HCT116 (cell line): ENCODE results near the gene SMG5. TPM values are rescaled to one million over a fixed set of nuclear protein-coding genes. Genes with fewer than 3 reads are reported as not detected.
A peak's percentile ranks its signal among the peaks of the same experiment; 100 is the strongest.

Experiments
- ATAC-seq: fragments of 200-7000 bp; cut with Tn5 transposase; 2 replicates; pipeline ENCODE4 v1.9.1; 2020; ENCODE audit warnings: mild to moderate bottlenecking, moderate library complexity
- Bru-seq: library from RNA; stranded (reverse); fragments of 400-500 nt; gene quantifications from one replicate; lab custom pipeline; 2021; lab: Mats Ljungman, UMichigan
- BruChase-seq, 2 experiments: library from RNA; stranded (reverse); fragments of 400-500 nt; gene quantifications; one replicate each; lab custom pipeline; 2021; lab: Mats Ljungman, UMichigan
- BruUV-seq: library from RNA; stranded (reverse); fragments of 400-500 nt; replicated peaks from 2 replicates; lab custom pipeline; 2021; lab: Mats Ljungman, UMichigan
- CTCF ChIA-PET: fragments of 300-600 bp; sonication (Branson Sonifier 250); formaldehyde crosslinking; loops from one replicate; lab custom pipeline; 2021; ENCODE audit warnings: antibody characterized with exemption; lab: Charles Lee
- POLR2A ChIA-PET: fragments of 300-600, 350-600 bp; sonication (Branson Sonifier 250); formaldehyde crosslinking; loops from one replicate; lab custom pipeline; 2021; ENCODE audit warnings: antibody characterized with exemption; lab: Charles Lee
- RAD21 ChIA-PET, 2 experiments: fragments of 300-600 bp; sonication (Branson Sonifier 250); formaldehyde crosslinking; loops; one replicate each; lab custom pipeline; 2023; ENCODE audit warnings: low total read pairs in 2 of 2; ENCODE audit not compliant: uncharacterized antibody in 2 of 2, unreplicated experiment in 2 of 2, low non-redundant PET in 1 of 2; lab: Charles Lee
- DNase-seq: peaks from one replicate; pipeline ENCODE4 v3.0.0-alpha.2; 2010; ENCODE audit warnings: low read depth, low spot score
- H2AFZ ChIP-seq: fragments of 200-600 bp; shearing (Covaris generic), sonication (generic); 2 replicates; pipeline ENCODE4 v1.6.1; 2017; ENCODE audit warnings: low read depth, mixed run types, mixed read lengths, antibody characterized with exemption, low read length; ENCODE audit not compliant: poor library complexity, severe bottlenecking
- H3K27ac ChIP-seq: 2 replicates; pipeline ENCODE4 v1.5.1; 2012; ENCODE audit warnings: low read depth, low read length
- H3K27me3 ChIP-seq: fragments of 200-600 bp; sonication (generic); 2 replicates; pipeline ENCODE4 v1.6.1; 2016; ENCODE audit warnings: mixed run types, low read length, mixed read lengths; ENCODE audit not compliant: insufficient read depth
- H3K36me3 ChIP-seq, 2 experiments: fragments of 200-500 bp in 1 of 2; fragments of 200-600 bp in 1 of 2; sonication (Bioruptor generic) in 1 of 2; sonication (generic) in 1 of 2; 2 replicates each; pipeline versions ENCODE4 v1.5.1 to v1.6.1; 2014 to 2016; ENCODE audit warnings: low read length in 2 of 2, inconsistent platforms in 1 of 2, mixed read lengths in 1 of 2, mixed run types in 1 of 2; ENCODE audit not compliant: insufficient read depth in 2 of 2, control insufficient read depth in 1 of 2
- H3K4me1 ChIP-seq, 2 experiments: fragments of 200-600 bp in 1 of 2; sonication (generic) in 1 of 2; 2 replicates each; pipeline versions ENCODE4 v1.5.1 to v1.6.1; 2012 to 2017; ENCODE audit warnings: low read length in 2 of 2, inconsistent platforms in 1 of 2, mild to moderate bottlenecking in 1 of 2, mixed read lengths in 1 of 2, mixed run types in 1 of 2, moderate library complexity in 1 of 2; ENCODE audit not compliant: insufficient read depth in 2 of 2, control insufficient read depth in 1 of 2
- H3K4me2 ChIP-seq: fragments of 200-600 bp; sonication (generic); 2 replicates; pipeline ENCODE4 v1.6.1; 2017; ENCODE audit warnings: mixed run types, low read length, mixed read lengths
- H3K4me3 ChIP-seq, 2 experiments: fragments of 200-600 bp in 1 of 2; sonication (generic) in 1 of 2; replicated peaks in 1 of 2; 2 replicates each; pipeline ENCODE4 v1.5.1; 2011 to 2016; ENCODE audit warnings: low read length in 2 of 2, control low read depth in 1 of 2, low read depth in 1 of 2, mild to moderate bottlenecking in 1 of 2, mixed read lengths in 1 of 2, mixed run types in 1 of 2
- H3K79me2 ChIP-seq: fragments of 200-600 bp; sonication (generic); 2 replicates; pipeline ENCODE4 v1.6.1; 2017; ENCODE audit warnings: mild to moderate bottlenecking, mixed run types, low read length, moderate library complexity, mixed read lengths; ENCODE audit not compliant: insufficient read depth
- H3K9ac ChIP-seq: fragments of 200-600 bp; sonication (generic); 2 replicates; pipeline ENCODE4 v1.6.1; 2016; ENCODE audit warnings: low read length, mixed read lengths
- H3K9me2 ChIP-seq: fragments of 200-600 bp; sonication (generic), shearing (Covaris generic); 2 replicates; pipeline ENCODE4 v1.6.1; 2017; ENCODE audit warnings: mixed run types, mild to moderate bottlenecking, moderate library complexity; ENCODE audit not compliant: insufficient read depth
- H3K9me3 ChIP-seq, 2 experiments: fragments of 200-500 bp in 1 of 2; fragments of 200-600 bp in 1 of 2; sonication (Bioruptor generic) in 1 of 2; sonication (generic) in 1 of 2; 2 replicates each; pipeline ENCODE4 v1.6.1; 2014 to 2017; ENCODE audit warnings: low read length in 2 of 2, mixed read lengths in 2 of 2, inconsistent platforms in 1 of 2, low read depth in 1 of 2, mild to moderate bottlenecking in 1 of 2, mixed run types in 1 of 2, moderate library complexity in 1 of 2; ENCODE audit not compliant: control insufficient read depth in 1 of 2, insufficient read depth in 1 of 2
- H4K20me1 ChIP-seq: fragments of 200-600 bp; sonication (generic), shearing (Covaris generic); 2 replicates; pipeline ENCODE4 v1.6.1; 2017; ENCODE audit warnings: mixed run types, mild to moderate bottlenecking, moderate library complexity; ENCODE audit not compliant: insufficient read depth
- CEBPB ChIP-seq: IDR thresholded peaks from 2 replicates; pipeline ENCODE4 v1.6.1; 2012; ENCODE audit warnings: low read depth
- EGR1 ChIP-seq: IDR thresholded peaks from 2 replicates; pipeline ENCODE4 v1.6.1; 2012; ENCODE audit warnings: low read depth
- EZH2phosphoT487 ChIP-seq: fragments of 200-600 bp; IDR thresholded peaks from 2 replicates; pipeline ENCODE4 v1.6.1; 2018; ENCODE audit warnings: antibody characterized with exemption, borderline replicate concordance
- JUND ChIP-seq: IDR thresholded peaks from 2 replicates; pipeline ENCODE4 v1.6.1; 2012
- RAD21 ChIP-seq: IDR thresholded peaks from 2 replicates; pipeline ENCODE4 v1.6.1; 2012; ENCODE audit warnings: low read depth, mild to moderate bottlenecking
- SIN3A ChIP-seq: IDR thresholded peaks from 2 replicates; pipeline ENCODE4 v1.6.1; 2012; ENCODE audit warnings: low read depth
- SP1 ChIP-seq: IDR thresholded peaks from 2 replicates; pipeline ENCODE4 v1.6.1; 2012; ENCODE audit warnings: low read depth
- SRF ChIP-seq: IDR thresholded peaks from 2 replicates; pipeline ENCODE4 v1.6.1; 2012; ENCODE audit warnings: low read depth
- TCF7L2 ChIP-seq: IDR thresholded peaks from 2 replicates; pipeline ENCODE4 v1.7.0; 2011; ENCODE audit warnings: borderline replicate concordance, inconsistent platforms; ENCODE audit not compliant: insufficient read depth, insufficient read length; ENCODE audit errors: extremely low read depth
- YY1 ChIP-seq: IDR thresholded peaks from 2 replicates; pipeline ENCODE4 v1.6.1; 2011; ENCODE audit warnings: low read length, low read depth, moderate library complexity, mild to moderate bottlenecking; ENCODE audit not compliant: insufficient replicate concordance; ENCODE audit errors: extremely low read depth
- ZBTB33 ChIP-seq: IDR thresholded peaks from 2 replicates; pipeline ENCODE4 v1.6.1; 2011; ENCODE audit warnings: mild to moderate bottlenecking, low read length, moderate library complexity; ENCODE audit not compliant: insufficient replicate concordance; ENCODE audit errors: extremely low read depth
- ZFX ChIP-seq: fragments of 450-650 bp; IDR thresholded peaks from 2 replicates; pipeline ENCODE4 v1.6.1; 2017
- intact Hi-C: fragments of 100-400 bp; cut with micrococcal nuclease; formaldehyde crosslinking; loops from 2 replicates; pipeline ENCODE4 v1.10.0; 2022
- long read RNA-seq: library from polyadenylated mRNA; unstranded; transcript quantifications from one replicate; pipeline ENCODE4 v2.0.0, GENCODE V29; 2021; ENCODE audit not compliant: unreplicated experiment
- polyA plus RNA-seq: library from polyadenylated mRNA; unstranded; fragments of >200 nt; gene quantifications from 2 replicates; pipeline ENCODE4 v1.2.1, GENCODE V29; 2012; ENCODE audit warnings: missing spikeins
- total RNA-seq: library from RNA; stranded (reverse); gene quantifications from one replicate; pipeline ENCODE4 v1.2.1, GENCODE V29; 2021; ENCODE audit not compliant: unreplicated experiment
- TF ChIP-seq, protein P1 (sequence below): IDR thresholded peaks from 2 replicates; pipeline ENCODE4 v1.6.1; 2012
- TF ChIP-seq, protein P2 (sequence below): IDR thresholded peaks from 2 replicates; pipeline ENCODE4 v1.6.1; 2012; ENCODE audit warnings: low read depth
- TF ChIP-seq, protein P3 (sequence below): IDR thresholded peaks from 2 replicates; pipeline ENCODE4 v1.6.1; 2012

SMG5 gene
- total RNA-seq (75.2 TPM), Bru-seq, nascent RNA (percentile 86 among the genes with signal in this experiment), BruChase-seq, experiment 1, labeled RNA remaining after a 6-hour chase (percentile 90 among the genes with signal in this experiment), BruChase-seq, experiment 2, labeled RNA remaining after a 2-hour chase (percentile 88 among the genes with signal in this experiment)
- 46.7 and 50.1 TPM in 2 replicates for polyA plus RNA-seq
- long read RNA-seq, full-length matches to known transcripts: 21 of 89 reads
- long read RNA-seq, partial matches to known transcripts: 53 of 89 reads
- long read RNA-seq, other reads (novel, unspliced or antisense): 15 of 89 reads

DNA sequence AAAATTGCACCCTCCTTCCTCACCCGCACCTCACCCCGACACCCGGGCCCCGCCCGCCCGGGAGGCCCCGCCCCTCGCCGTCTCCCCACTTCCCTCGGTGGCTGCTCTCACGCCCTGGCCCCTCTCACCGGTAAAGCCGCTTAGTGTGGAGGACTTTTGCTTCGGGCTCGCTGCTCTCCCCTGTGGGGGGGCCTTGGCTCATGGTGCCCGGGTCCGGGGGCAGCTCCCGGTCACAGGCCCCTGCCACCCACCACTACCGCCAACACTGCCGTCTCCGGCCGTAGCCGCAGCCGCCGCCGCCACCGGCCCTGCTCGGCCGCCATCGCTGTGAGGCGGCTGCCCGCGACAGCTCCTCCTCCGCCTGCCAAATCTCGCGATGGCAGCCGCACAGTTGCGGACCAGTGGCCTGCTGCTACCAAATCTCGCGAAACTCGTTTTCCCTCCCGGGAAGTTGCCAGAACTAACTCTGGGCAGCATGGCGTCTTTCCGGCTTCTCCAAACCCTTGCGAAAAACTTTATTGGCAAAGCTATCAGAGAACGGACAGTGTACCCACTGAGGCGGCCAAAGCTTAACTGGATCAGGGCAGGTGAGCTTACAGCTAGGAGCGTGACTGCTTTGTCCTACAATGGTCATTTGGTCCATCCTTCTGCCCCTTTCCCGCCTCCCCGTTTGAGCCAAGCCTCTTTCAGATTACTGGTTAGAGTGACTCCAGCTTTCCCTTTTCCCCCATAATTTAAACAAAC, at the start of gene SMG5:
Gene SMG5, minus strand, starts transcription at position 347 of the 744 bp plus-strand sequence. Its CDS starts 145 bp downstream, at position 202.
- intact Hi-C loops: loop anchor here (2.0 kb wide), 1 partner anchor 56 kb away; the partner anchor contains the start of genes CCT3 and TSACC
- ATAC-seq: peak; percentile 92
- Histone ChIP-seq H3K9ac (peak within 1 kb of the TSS; percentile 98), H3K79me2 (peaks cover 58% of the 10 kb centered on the region), H3K36me3 (peaks cover 16 to 27% of the 10 kb centered on the region in 2 experiments; a peak in 3 of 4 replicates), H3K27ac (peak within 1 kb of the TSS; percentile 90), H3K9me2 (no peaks in the 10 kb centered on the region), H3K4me2 (peak within 1 kb of the TSS; percentile 91), H3K4me1 (peaks cover 25 to 27% of the 10 kb centered on the region in 2 experiments), H3K9me3 (no peaks in the 10 kb centered on the region), H4K20me1 (peaks cover 10% of the 10 kb centered on the region; the same call in 1 of the 2 replicates), H2AFZ (no peak within 1 kb of the TSS), H3K4me3 (peak within 1 kb of the TSS; percentile 77 to 96), H3K27me3 (no peaks in the 10 kb centered on the region)
- RAD21 ChIA-PET: no interaction called here
- DNase-seq: peak; percentile 98
- BruUV-seq: no TSS peak
- CTCF ChIA-PET: interaction anchor here (1.1 to 2.3 kb wide), 2 partner anchors 37 to 137 kb away, joined by 5 to 6 read pairs; no protein-coding TSS in a partner anchor
- POLR2A ChIA-PET: interaction anchor here (1.0 to 1.8 kb wide), 5 partner anchors 13 to 175 kb away, joined by 3 to 5 read pairs (median 4); partner anchors contain the start of genes GLMP and PMF1
- TF ChIP-seq, protein P1, sequence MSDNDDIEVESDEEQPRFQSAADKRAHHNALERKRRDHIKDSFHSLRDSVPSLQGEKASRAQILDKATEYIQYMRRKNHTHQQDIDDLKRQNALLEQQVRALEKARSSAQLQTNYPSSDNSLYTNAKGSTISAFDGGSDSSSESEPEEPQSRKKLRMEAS: peak; percentile 93
- peak; percentile 67; the same call in 1 of the 2 replicates for TF ChIP-seq SRF
- TF ChIP-seq ZBTB33: peak; percentile 100
- TF ChIP-seq, protein P2, sequence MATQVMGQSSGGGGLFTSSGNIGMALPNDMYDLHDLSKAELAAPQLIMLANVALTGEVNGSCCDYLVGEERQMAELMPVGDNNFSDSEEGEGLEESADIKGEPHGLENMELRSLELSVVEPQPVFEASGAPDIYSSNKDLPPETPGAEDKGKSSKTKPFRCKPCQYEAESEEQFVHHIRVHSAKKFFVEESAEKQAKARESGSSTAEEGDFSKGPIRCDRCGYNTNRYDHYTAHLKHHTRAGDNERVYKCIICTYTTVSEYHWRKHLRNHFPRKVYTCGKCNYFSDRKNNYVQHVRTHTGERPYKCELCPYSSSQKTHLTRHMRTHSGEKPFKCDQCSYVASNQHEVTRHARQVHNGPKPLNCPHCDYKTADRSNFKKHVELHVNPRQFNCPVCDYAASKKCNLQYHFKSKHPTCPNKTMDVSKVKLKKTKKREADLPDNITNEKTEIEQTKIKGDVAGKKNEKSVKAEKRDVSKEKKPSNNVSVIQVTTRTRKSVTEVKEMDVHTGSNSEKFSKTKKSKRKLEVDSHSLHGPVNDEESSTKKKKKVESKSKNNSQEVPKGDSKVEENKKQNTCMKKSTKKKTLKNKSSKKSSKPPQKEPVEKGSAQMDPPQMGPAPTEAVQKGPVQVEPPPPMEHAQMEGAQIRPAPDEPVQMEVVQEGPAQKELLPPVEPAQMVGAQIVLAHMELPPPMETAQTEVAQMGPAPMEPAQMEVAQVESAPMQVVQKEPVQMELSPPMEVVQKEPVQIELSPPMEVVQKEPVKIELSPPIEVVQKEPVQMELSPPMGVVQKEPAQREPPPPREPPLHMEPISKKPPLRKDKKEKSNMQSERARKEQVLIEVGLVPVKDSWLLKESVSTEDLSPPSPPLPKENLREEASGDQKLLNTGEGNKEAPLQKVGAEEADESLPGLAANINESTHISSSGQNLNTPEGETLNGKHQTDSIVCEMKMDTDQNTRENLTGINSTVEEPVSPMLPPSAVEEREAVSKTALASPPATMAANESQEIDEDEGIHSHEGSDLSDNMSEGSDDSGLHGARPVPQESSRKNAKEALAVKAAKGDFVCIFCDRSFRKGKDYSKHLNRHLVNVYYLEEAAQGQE: no peak
- TF ChIP-seq JUND: 0 out of 2 replicates have a peak, but pooled peaks have one; percentile 26
- peak; percentile 82 for TF ChIP-seq EGR1
- TF ChIP-seq TCF7L2: peak; percentile 28
- peak; percentile 38; the same call in 1 of the 2 replicates for TF ChIP-seq ZFX
- TF ChIP-seq SP1: peak; percentile 84
- TF ChIP-seq, protein P3, sequence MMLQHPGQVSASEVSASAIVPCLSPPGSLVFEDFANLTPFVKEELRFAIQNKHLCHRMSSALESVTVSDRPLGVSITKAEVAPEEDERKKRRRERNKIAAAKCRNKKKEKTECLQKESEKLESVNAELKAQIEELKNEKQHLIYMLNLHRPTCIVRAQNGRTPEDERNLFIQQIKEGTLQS: no peak
- TF ChIP-seq RAD21: no peak
- TF ChIP-seq CEBPB: no peak
- TF ChIP-seq YY1: peak; percentile 99
- TF ChIP-seq EZH2phosphoT487: no peak
- peak; percentile 87 for TF ChIP-seq SIN3A
